BJ (cell line): Measurements from ENCODE around the gene FZD2. TPM values are rescaled to one million over a fixed set of nuclear protein-coding genes. Genes with fewer than 3 reads are reported as not detected.
A peak's percentile ranks its signal among the peaks of the same experiment; 100 is the strongest.

Experiments
- CTCF ChIA-PET: fragments of 350-600 bp; formaldehyde crosslinking; extraction: SDS; loops from one replicate; lab custom pipeline; 2021; ENCODE audit warnings: antibody characterized with exemption, inconsistent platforms; lab: Yijun Ruan, JAX
- POLR2A ChIA-PET: fragments of 300-600 bp; sonication (Branson Sonifier 250); formaldehyde crosslinking; extraction: SDS; loops from one replicate; lab custom pipeline; 2021; ENCODE audit warnings: antibody characterized with exemption; lab: Charles Lee
- DNase-seq: peaks from one replicate; pipeline ENCODE4 v3.0.0-alpha.2; 2011; ENCODE audit warnings: low read depth
- H3K27me3 ChIP-seq: 2 replicates; pipeline ENCODE4 v1.6.0; 2011; ENCODE audit warnings: low read length; ENCODE audit not compliant: control insufficient read depth, insufficient read depth
- H3K36me3 ChIP-seq: 2 replicates; pipeline ENCODE4 v1.5.1; 2011; ENCODE audit warnings: low read length; ENCODE audit not compliant: control insufficient read depth, insufficient read depth
- H3K4me3 ChIP-seq: 2 replicates; pipeline ENCODE4 v1.5.1; 2011; ENCODE audit warnings: low read depth, mild to moderate bottlenecking, control low read depth, low read length
- CTCF ChIP-seq: IDR thresholded peaks from 2 replicates; pipeline ENCODE4 v1.5.1; 2011; ENCODE audit warnings: low read depth, mild to moderate bottlenecking, control low read depth, inconsistent platforms, low read length, moderate library complexity; ENCODE audit not compliant: insufficient read depth
- polyA plus RNA-seq: library from polyadenylated mRNA; depleted of rRNA; stranded (reverse); fragments of >200 nt; gene quantifications from 2 replicates; pipeline ENCODE4 v1.2.3, GENCODE V29; 2011

FZD2 gene
- polyA plus RNA-seq, 1 experiment: 93.1 TPM

GRCh38 chr17:44556166-44556831, 985 bp upstream of the FZD2 start:
- TF ChIP-seq CTCF: 0 out of 2 replicates have a peak, but pooled peaks have one; percentile 2
- H3K36me3 ChIP-seq: peaks cover 6% of the 10 kb centered on the region
- H3K4me3 ChIP-seq: peak overlapping the region; percentile 76
- no peak for DNase-seq
- ChIA-PET CTCF (interaction anchor here (0.8 to 3.5 kb wide), 8 partner anchors 11 to 81 kb away, joined by 3 to 27 read pairs (median 6); no protein-coding TSS in a partner anchor), POLR2A (interaction anchor here (1.0 to 2.4 kb wide), 2 partner anchors 10 to 13 kb away, joined by 6 to 23 read pairs; no protein-coding TSS in a partner anchor)
- H3K27me3 ChIP-seq: no peaks in the 10 kb centered on the region

- Histone ChIP-seq H3K36me3 (peaks cover 6% of the 10 kb centered on the region), H3K27me3 (no peaks in the 10 kb centered on the region), H3K4me3 (peak overlapping the region; percentile 76)
- DNase-seq: no peak
- ChIA-PET POLR2A (interaction anchor here (0.8 to 2.4 kb wide), 3 partner anchors 14 to 30 kb away, joined by 3 to 23 read pairs (median 4); no protein-coding TSS in a partner anchor), CTCF (interaction anchor here (1.2 to 3.5 kb wide), 5 partner anchors 12 to 77 kb away, joined by 5 to 27 read pairs (median 9); no protein-coding TSS in a partner anchor)
- TF ChIP-seq CTCF: no peak
These were observed 484 bp downstream of the FZD2 start for GRCh38 chr17:44557651-44558285.

GRCh38 chr17:44558334-44558709, 1.0 kb downstream of the FZD2 start:
- CTCF ChIA-PET: interaction anchor here (2.1 to 3.5 kb wide), 3 partner anchors 13 to 25 kb away, joined by 9 to 27 read pairs (median 16); no protein-coding TSS in a partner anchor
- POLR2A ChIA-PET: interaction anchor here (2.4 kb wide), 1 partner anchor 15 kb away, joined by 23 read pairs; no protein-coding TSS in a partner anchor

GRCh38 chr17:44558710-44559633, 1.7 kb downstream of the FZD2 start:
- Histone ChIP-seq H3K27me3 (no peaks in the 10 kb centered on the region), H3K36me3 (peaks cover 6% of the 10 kb centered on the region), H3K4me3 (peak overlapping the region; percentile 76)
- no peak for DNase-seq
- POLR2A ChIA-PET: no interaction called here
- no peak for TF ChIP-seq CTCF
- CTCF ChIA-PET: interaction anchor here (2.8 to 3.5 kb wide), 2 partner anchors 13 to 25 kb away, joined by 16 to 27 read pairs; no protein-coding TSS in a partner anchor

More at GRCh38 chr17:44558334-44558709, 1.0 kb downstream of the FZD2 start:
- no peak for TF ChIP-seq CTCF
- no peak for DNase-seq
- Histone ChIP-seq H3K27me3 (no peaks in the 10 kb centered on the region), H3K4me3 (peak overlapping the region; percentile 76), H3K36me3 (peaks cover 6% of the 10 kb centered on the region)
